ENCODE data around the gene PRPF19.

Gene PRPF19

DNA sequence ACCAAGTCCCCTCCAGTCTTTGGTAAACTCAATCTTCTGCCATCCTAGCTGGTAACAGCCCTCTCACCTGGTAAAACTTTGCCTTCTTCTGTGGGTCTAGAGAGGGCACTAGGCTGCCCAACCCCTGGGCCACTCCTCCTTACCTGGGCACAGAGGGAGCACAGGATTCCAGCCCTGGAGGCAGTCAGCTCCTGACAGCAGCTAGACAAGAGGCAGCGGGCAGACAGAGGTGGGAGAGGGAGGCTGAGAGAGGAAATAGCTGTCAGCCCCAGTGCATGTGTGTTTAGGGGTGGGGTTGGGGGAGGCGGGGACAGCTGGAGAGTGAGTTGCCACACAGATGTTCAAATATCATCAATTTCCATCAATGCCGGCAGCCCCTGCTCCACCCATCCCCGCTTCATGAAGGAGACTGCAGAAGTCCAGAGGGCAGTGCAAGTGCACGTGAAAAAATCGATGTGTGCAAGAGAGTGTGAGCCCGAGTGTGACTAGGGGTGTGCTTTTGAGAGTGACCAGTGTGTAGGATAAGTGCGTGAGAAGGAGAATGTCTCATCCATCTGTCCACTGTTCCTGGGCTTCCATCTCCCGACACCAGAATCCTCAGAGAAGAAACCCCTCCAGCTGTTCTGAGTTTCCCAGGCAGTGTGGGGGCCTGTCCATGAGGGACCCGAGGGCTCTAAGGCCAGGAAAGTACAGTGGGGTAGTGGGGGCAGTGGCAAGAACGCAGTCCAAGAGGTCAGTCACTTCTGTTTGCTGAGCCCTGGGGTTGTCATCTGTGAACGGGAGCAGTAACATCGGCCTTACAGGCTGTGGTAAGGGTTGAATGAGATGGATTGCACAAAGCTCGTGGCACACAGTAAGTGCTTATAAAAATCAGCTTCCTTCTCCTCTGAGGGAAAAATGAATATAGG, 50.4 kb downstream of the PRPF19 start, which contains the start of gene PTGDR2:
PTGDR2 (minus strand) TSS at position 225 of the 908 bp plus-strand sequence. CDS start 2,228 bp downstream, outside the sequence.
- DNase-seq: no peak

DNA sequence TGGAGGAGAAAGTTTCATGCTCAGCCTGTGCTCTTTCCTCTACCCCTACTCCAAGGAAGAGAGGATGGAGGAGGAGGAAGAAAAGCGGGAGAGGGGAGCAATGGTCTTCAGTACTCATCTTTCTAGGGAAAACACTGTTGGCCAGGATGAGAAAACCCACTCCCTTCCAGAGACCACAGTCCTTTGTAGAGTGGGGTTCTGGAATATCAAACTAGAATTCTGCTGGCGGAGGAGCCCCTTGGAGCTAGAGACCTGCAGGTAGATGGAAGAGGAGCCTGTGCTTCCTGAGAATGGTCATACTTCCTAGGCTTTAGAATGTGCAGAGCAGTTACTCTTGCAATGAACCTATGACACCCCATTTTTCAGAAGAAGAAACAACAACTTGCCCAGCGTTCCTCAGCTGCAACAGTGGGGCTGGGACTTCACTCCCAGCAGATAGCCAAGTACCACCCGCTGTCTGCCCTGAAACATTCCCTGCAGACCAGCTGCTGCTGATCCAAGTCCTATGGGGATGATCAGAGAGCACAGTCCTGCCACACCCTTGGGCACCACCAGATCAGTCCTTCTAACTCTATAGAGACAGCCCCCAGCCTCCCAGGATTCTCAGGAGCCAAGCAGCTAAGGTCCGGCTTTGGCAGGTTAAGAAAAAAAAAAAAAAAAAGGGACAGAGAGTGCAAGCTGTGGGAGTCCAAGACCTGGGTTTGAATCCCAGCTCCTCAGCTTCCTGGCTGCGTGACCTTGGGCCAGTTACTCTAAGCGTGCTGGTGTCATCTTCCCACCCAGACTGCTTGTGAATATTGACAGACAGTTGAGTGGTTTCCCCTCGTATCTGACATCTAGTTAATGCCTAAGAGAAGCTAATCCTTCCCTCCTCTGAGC, 51.3 kb downstream of the PRPF19 start:
- DNase-seq: no peak

- no peak for DNase-seq
These were observed 52.1 kb downstream of the PRPF19 start for GRCh38 chr11:60854140-60854846.

GRCh38 chr11:60852982-60853950, 53.1 kb downstream of the PRPF19 start:
- DNase-seq: no peak

GRCh38 chr11:60852117-60852981, 54.0 kb downstream of the PRPF19 start:
- no peak for DNase-seq

DNA sequence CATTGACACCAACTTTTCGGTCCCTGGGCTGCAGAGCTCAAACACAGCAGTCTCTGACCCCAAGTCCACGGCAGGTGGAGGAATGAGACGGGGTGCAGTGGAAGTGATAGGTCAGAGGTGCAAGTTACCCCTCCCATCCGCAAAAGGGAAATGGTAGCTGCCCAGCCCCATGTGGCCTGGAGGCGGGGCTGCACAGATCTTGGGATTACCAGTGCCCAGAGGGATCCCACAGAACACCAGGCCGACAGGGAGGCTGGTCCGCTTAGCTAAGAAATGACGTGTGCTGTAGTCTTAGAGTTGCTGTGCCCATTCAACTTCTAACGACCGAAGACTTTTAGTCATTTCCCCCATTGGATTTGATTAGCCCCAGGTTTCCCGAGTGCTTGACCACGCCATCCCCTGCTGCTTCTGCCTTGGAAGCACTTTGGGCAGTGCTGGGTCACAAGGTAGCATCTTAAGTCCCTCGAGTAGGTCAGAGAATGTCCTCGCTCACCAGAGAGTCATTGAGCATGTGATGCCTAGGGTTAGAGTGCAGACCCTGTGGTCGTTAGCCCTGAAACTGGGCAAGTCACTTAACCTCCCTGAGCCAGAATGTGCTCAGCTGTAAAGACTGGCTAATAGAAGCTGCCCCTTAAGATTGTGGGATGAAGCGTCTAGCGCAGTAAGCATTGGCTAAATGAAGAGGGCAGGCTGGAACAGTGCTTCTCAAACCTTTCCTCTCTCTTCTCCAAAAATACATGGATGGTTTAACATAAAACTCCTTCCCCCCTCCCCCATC, 54.9 kb downstream of the PRPF19 start:
- no peak for DNase-seq

DNA sequence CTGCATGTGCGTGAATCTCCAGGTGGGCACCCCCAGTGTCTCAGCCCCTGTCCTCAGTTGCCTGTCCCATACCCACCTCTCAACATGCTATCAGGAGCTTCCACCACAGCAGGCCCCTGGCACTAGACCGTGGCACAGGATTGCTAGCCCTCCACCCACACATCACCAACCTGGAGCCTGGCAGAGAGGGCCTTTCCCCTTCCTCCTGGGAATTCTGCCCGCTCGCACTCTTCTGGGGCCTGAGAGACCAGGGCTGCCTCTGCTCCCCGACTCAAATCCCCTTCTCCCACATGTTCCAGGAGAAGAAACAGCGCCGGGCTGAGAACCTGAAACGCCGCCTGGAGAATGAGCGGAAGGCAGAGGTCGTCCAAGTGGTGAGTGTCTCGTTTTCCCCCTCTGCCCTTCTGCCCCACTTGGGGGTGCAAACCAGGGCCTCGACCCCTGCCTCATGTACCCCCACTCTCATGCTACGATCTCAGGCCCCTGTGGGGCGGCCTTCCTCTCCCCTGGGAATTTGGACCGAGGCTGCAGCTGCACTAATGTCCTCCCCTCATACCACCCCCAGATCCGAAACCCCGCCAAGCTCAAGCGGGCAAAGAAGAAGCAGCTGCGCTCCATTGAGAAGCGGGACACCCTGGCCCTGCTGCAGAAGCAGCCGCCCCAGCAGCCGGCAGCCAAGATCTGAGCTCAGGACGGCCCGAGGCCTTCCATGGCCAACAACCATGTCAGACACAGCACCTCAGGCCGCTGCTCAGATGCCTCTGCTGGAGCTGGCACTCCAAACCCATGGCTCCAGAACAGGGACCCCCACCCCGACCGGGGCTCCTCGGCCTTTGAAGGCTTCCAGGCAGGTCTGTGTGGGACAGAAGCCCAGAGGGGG, 56.5 kb downstream of the PRPF19 start:
- no peak for DNase-seq

DNA sequence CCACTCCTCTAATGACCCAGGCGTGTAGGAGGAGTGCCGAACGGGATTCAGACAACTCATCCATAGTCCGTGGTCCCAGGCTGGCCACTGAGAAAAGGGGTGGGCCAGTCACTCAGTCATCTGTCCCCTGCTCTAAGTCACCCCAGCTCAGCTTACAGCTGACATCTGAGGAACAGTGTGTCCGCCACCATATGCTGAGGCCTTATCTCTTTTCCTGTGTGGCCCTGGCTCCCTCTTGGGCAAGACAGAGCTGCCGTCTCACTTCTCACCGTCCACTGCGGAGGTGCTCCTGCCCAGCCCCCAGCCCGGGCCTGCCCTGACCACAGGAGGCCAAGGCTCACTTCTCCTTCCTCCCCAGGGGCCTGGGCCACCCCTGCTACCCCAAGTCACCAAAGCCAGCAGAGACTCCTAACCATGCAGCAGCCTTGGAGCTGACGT, 57.7 kb downstream of the PRPF19 start:
- DNase-seq: no peak

- no peak for DNase-seq
These were observed 58.5 kb downstream of the PRPF19 start for GRCh38 chr11:60847896-60848295.

DNA sequence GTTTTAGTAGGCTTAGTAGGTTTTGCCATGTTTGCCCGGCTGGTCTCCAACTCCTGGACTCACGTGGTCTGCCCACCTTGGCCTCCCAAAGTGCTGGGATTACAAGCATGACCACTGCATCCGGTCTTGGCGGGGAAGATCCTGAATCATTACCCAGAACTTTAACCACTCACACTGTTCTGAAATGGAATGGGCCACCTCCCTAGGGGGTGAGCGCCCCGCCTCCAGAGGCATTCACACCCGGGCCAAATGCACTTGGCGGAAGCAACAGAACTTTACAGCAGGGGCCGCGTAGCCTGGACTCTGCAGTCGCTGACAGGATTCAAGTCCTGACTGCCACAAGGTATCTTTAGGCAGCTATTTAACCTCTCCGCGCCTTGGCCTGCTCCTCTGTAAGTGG, 59.1 kb downstream of the PRPF19 start:
- no peak for DNase-seq

- DNase-seq: no peak
These were observed 61.0 kb downstream of the PRPF19 start for GRCh38 chr11:60845338-60845737.

DNA sequence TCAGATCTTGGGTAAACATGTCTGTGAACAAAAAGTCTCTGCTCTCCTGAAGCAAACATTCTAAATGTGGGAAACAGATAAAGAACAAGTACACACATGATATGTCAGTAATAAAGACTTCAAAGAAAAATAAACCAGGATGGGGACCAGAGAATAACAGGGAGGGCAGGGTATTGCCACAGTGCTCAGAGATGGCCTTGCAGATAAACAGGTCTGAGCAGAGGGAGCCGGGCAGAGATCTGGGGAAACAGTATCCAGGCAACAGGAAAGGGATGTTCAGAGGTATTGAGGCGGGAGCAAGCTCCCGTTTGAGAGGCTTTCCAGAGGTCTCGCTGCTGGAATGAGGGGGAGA, 61.5 kb downstream of the PRPF19 start:
- no peak for DNase-seq

- DNase-seq: no peak
These were observed 62.1 kb downstream of the PRPF19 start for GRCh38 chr11:60844045-60844869.

GRCh38 chr11:60842668-60843600, 63.5 kb downstream of the PRPF19 start:
- no peak for DNase-seq

GRCh38 chr11:60841797-60842667, 64.4 kb downstream of the PRPF19 start, which contains the start of gene CCDC86:
Gene CCDC86, plus strand, starts transcription at chr11:60842113. Its CDS starts 12 bp downstream, at chr11:60842125.
- peak; percentile 67 for DNase-seq

Data from DMS 273 treated with DMSO at 0.1 percent for 48 hours (cell line).